GM19438 (cell line): ENCODE data around the gene SUPT5H.

Source experiments
- ATAC-seq: cut with Tn5 transposase; IDR thresholded peaks from one replicate; pipeline ENCODE4 v1.9.1; 2021; ENCODE audit warnings: low read depth; ENCODE audit not compliant: unreplicated experiment

Gene SUPT5H

GRCh38 chr19:39408392-39409207 lies 36.8 kb upstream of the SUPT5H start:
- no peak for ATAC-seq

- ATAC-seq: no peak
Measured at GRCh38 chr19:39409208-39410016, 36.0 kb upstream of the SUPT5H start.

- no peak for ATAC-seq
Measured at GRCh38 chr19:39410017-39410830, 35.2 kb upstream of the SUPT5H start.

- no peak for ATAC-seq
Measured at GRCh38 chr19:39410831-39411080, 34.6 kb upstream of the SUPT5H start.

GRCh38 chr19:39411081-39411831 lies 34.1 kb upstream of the SUPT5H start:
- ATAC-seq: no peak

GRCh38 chr19:39411832-39412099 lies 33.6 kb upstream of the SUPT5H start:
- ATAC-seq: peak; percentile 27

- ATAC-seq: peak; percentile 53
Measured at GRCh38 chr19:39412100-39412866, 33.1 kb upstream of the SUPT5H start, which contains the start of gene PLEKHG2. PLEKHG2 (plus strand) TSS chr19:39412669; CDS start chr19:39414087, 1,418 bp downstream.

GRCh38 chr19:39412867-39413271 lies 32.5 kb upstream of the SUPT5H start:
- no peak for ATAC-seq

- no peak for ATAC-seq
Measured at GRCh38 chr19:39413272-39413910, 32.0 kb upstream of the SUPT5H start.

- ATAC-seq: no peak
Measured at GRCh38 chr19:39413911-39414608, 31.3 kb upstream of the SUPT5H start.

GRCh38 chr19:39415111-39416046 lies 30.0 kb upstream of the SUPT5H start:
- ATAC-seq: no peak

GRCh38 chr19:39416152-39417120 lies 28.9 kb upstream of the SUPT5H start:
- ATAC-seq: no peak

GRCh38 chr19:39417463-39418181 lies 27.8 kb upstream of the SUPT5H start:
- no peak for ATAC-seq

- no peak for ATAC-seq
Measured at GRCh38 chr19:39419003-39419402, 26.4 kb upstream of the SUPT5H start.

- no peak for ATAC-seq
Measured at GRCh38 chr19:39420769-39421168, 24.6 kb upstream of the SUPT5H start.

GRCh38 chr19:39422020-39422419 lies 23.4 kb upstream of the SUPT5H start:
- no peak for ATAC-seq
